Right cardiac atrium (tissue), 5 donors: ENCODE measurements around the gene MLLT10. TPM values are rescaled to one million over a fixed set of nuclear protein-coding genes. Genes with fewer than 3 reads are reported as not detected.

Experiments used
- ATAC-seq, 2 donors: fragments of 200-7000 bp; cut with Tn5 transposase; one replicate each; pipeline versions ENCODE4 v1.8.0 to v1.9.1; 2020; ENCODE audit warnings: moderate library complexity in 2 of 2, mild to moderate bottlenecking in 1 of 2
- DNase-seq, 3 donors: peaks; one replicate each; pipeline ENCODE4 v3.0.0-alpha.2; 2020
- H3K27ac ChIP-seq: one replicate; pipeline ENCODE4 v1.5.1; 2013; ENCODE audit warnings: mild to moderate bottlenecking, low read length, control low read depth, moderate library complexity
- H3K27me3 ChIP-seq: one replicate; pipeline ENCODE4 v1.6.1; 2013; ENCODE audit not compliant: control insufficient read depth, insufficient read depth
- H3K4me1 ChIP-seq: one replicate; pipeline ENCODE4 v1.6.1; 2013; ENCODE audit warnings: low read length; ENCODE audit not compliant: control insufficient read depth, insufficient read depth
- H3K4me3 ChIP-seq: one replicate; pipeline ENCODE4 v1.5.1; 2013; ENCODE audit warnings: low read length, control low read depth
- H3K9me3 ChIP-seq: one replicate; pipeline ENCODE4 v1.6.1; 2013; ENCODE audit warnings: low read length; ENCODE audit not compliant: control insufficient read depth
- WGBS: extraction: QIAGEN DNeasy Blood & Tissue Kit; methylation state at CpG from one replicate; pipeline ENCODE4 v1.1.7; 2013; 5-methylcytosine and 5-hydroxymethylcytosine counted together
- intact Hi-C, 4 donors: fragments of 100-400 bp; cut with DNase I; formaldehyde crosslinking; loops; one replicate each; pipeline versions ENCODE4 v1.11.0 to v1.14.0; 2022 to 2023
- polyA plus RNA-seq: library from polyadenylated mRNA; stranded (reverse); fragments of 200-250 nt; gene quantifications from one replicate; pipeline ENCODE4 v1.2.3, GENCODE V29; 2013
- total RNA-seq, 4 donors: library from RNA; stranded (reverse); fragmentation: NEBNext Ultra II Directional; extraction: Animal tissue kit (Norgen Biotek cat#: 25700); gene quantifications; one replicate each; pipeline ENCODE4 v1.2.1, GENCODE V29; 2021
- donor health status: healthy with polysubstance abuse.
- donor health status: DM: no; HTN: yes; CAD: no.
- donor health status: DM: no; HTN: no; CAD: no.
- donor health status: DM: no; HTN: yes; CAD: no; lungs with severe emphysema.
- donor health status: DM: yes; HTN: yes; CAD: no.

The MLLT10 gene
- total and polyA plus RNA-seq, 5 donors: 14.1 to 36.1 (median 28.5) TPM

DNA sequence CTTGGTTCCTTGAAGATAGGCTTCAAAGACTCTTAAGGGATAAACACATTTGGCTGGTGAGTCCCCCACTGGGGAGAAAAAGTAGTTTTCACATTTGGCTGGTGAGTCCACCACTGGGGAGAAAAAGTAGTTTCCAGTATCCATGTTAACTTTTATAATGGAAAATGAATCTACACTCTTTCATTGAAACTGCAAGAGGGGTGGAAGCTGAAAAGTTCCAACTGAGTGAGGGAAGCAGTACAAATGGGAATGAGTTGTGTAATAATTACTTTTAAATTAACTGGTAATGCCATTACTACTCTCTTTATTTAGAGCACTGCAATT lies 153.9 kb downstream of the MLLT10 start:
- no peaks in the 10 kb centered on the region for H3K9me3 ChIP-seq
- H3K27ac ChIP-seq: no peak overlapping the region
- no peaks in the 10 kb centered on the region for H3K4me1 ChIP-seq
- H3K4me3 ChIP-seq: no peak overlapping the region
- no peak for ATAC-seq
- no peaks in the 10 kb centered on the region for H3K27me3 ChIP-seq
- intact Hi-C loops: no loop called here
- DNase-seq: no peak

DNA sequence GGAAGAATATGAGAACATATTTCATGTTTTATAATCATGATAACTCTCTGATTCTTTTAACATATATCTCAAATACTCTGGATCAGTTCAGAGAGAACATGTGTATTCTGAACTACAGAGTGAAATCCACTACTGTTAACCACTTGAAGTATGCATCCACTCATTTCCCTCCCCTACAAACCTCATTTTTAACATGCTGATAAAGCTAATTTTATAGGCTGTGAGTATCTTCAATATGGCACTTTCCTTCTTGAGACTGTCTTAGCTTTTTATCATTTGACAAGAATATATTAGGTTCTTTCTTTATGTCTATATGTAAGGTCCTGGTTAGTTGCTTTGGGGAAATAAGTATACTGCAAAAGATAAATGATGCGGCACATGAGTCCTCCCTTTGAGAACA lies 154.8 kb downstream of the MLLT10 start:
- Histone ChIP-seq H3K27ac (no peak overlapping the region), H3K27me3 (no peaks in the 10 kb centered on the region), H3K4me3 (no peak overlapping the region), H3K4me1 (no peaks in the 10 kb centered on the region), H3K9me3 (no peaks in the 10 kb centered on the region)
- intact Hi-C loops: no loop called here
- DNase-seq (no peak), ATAC-seq (no peak)
- WGBS: 100% methylated on average over 1 of the region's 1 CpG

DNA sequence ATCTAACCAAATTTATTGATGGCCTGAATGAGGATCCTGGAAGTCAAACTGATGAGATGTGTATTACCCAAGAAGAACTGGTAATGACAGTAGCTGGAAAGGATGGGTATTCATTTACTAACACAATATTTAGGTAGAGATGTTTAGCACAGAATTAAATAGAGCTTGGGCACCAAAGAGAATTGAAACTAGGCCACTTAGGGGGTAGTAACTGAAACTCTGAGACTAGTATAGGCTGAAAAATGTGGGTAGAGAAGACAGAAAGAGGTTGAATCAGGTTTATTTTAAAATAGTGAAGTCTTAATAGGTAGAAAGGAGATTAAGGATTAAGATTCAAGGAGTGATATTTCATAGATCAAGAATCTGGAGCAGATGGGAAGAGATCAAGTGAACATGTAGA lies 155.8 kb downstream of the MLLT10 start:
- no peak overlapping the region for H3K4me3 ChIP-seq
- ATAC-seq: no peak
- intact Hi-C loops: no loop called here
- no peaks in the 10 kb centered on the region for H3K9me3 ChIP-seq
- no peak for DNase-seq
- H3K27ac ChIP-seq: no peak overlapping the region
- H3K4me1 ChIP-seq: no peaks in the 10 kb centered on the region
- H3K27me3 ChIP-seq: no peaks in the 10 kb centered on the region

DNA sequence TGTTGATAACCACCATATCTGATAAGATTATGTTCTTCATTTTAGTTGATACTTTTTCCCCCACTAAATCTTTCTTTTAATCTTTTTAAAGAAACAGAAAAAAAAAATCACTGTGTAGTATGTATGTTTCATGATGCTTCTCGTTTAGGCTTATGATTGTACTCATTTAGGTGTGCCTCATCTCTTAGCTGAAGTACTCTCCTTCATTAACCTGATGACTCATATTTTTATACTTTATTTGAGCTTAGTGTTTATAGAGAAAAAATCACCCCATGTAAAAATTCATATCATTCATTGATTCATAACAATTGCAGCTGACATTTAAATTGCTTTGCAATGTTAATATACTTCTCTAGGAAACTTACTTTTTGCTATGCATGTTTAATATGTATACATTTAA lies 158.9 kb downstream of the MLLT10 start:
- ATAC-seq (no peak), DNase-seq (no peak)
- no peaks in the 10 kb centered on the region for H3K9me3 ChIP-seq
- H3K4me1 ChIP-seq: no peaks in the 10 kb centered on the region
- intact Hi-C loops: no loop called here
- no peak overlapping the region for H3K4me3 ChIP-seq
- H3K27me3 ChIP-seq: no peaks in the 10 kb centered on the region
- no peak overlapping the region for H3K27ac ChIP-seq
- 86% methylated on average over 1 of the region's 1 CpG for WGBS

DNA sequence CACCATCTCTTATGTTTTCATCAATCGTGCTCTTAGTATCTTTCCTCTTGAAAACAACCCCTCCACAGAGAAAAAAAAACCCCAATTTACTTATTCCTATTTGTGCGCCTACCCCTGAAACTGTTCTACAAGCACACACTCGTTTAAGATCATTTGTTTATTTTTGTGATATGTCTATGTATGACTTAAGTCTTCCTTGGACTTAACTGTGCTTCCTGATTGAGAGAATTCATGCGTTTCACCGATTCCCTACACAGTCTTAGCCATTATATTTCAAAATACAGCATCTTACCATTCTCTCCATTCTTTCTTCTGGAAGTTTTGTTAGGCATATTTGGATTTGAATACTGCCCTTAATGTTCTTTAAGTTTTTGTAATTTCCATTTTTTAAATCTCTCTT lies 159.4 kb downstream of the MLLT10 start:
- WGBS: 74% methylated on average over 5 of the region's 5 CpGs
- Histone ChIP-seq H3K9me3 (no peaks in the 10 kb centered on the region), H3K27ac (no peak overlapping the region), H3K27me3 (no peaks in the 10 kb centered on the region), H3K4me1 (no peaks in the 10 kb centered on the region), H3K4me3 (no peak overlapping the region)
- DNase-seq (no peak), ATAC-seq (no peak)
- intact Hi-C loops: no loop called here

DNA sequence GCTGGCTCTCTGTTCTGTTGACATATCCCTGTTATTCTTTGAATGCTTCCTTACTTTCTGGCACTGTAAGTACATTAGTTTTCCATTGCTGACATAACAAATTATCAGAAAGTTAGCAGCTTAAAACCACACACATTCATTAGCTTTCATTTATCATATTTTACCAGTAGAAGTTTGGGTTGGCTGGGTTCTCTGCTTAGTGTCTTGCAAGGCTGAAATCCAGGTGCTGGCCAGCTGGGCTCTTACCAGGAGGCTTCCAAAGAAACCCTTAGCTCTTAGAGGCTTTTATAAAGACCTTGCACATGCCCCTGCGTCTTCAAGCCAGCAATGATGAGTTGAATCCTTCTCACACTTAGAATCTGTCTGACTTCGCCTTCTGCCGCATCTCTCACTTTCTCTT lies 160.6 kb downstream of the MLLT10 start:
- intact Hi-C loops: no loop called here
- Histone ChIP-seq H3K4me1 (no peaks in the 10 kb centered on the region), H3K27me3 (no peaks in the 10 kb centered on the region), H3K9me3 (no peaks in the 10 kb centered on the region), H3K4me3 (no peak overlapping the region), H3K27ac (no peak overlapping the region)
- WGBS: 92% methylated on average over 3 of the region's 3 CpGs
- peak in 1 of 3 donors; percentile 48 for DNase-seq
- no peak for ATAC-seq

DNA sequence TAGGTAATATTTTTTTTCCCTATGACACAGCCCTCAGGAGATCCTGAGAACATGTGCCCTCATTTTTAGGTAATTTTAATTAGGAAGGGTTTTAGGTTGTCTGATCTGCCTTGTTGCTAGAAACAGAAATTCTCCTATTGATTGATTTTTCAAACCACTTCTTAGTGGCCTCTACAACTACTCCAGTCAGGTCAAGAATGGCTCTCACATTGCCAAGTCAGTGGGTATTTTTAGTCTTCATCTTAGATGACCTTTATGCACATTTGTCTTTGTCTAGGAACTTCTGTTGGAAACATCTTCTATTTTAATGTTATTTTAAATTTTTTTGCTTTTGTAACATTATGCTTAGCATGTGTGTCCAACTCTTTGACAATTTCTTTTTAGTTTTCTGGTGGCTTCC lies 162.3 kb downstream of the MLLT10 start:
- no peak for DNase-seq
- no peak overlapping the region for H3K27ac ChIP-seq
- intact Hi-C loops: no loop called here
- no peaks in the 10 kb centered on the region for H3K9me3 ChIP-seq
- no peaks in the 10 kb centered on the region for H3K4me1 ChIP-seq
- no peak overlapping the region for H3K4me3 ChIP-seq
- H3K27me3 ChIP-seq: no peaks in the 10 kb centered on the region
- no peak for ATAC-seq

DNA sequence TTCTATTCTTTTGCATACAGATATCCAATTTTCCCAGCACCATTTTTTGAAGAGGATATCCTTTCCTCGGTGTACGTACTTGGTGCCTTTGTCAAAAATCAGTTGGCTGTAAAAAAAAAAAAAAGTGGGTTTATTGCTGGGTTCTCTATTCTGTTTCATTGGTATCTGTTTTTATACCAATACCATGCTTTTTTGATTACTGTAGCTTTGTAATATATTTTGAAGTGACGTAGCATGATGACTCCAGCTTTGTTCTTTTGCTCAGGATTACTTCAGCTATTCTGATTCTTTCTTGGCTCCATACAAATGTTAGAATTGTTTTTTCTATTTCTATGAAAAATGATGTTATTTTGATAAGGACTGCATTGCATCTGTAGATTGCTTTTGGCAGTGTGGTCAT lies 165.5 kb downstream of the MLLT10 start:
- no peak overlapping the region for H3K27ac ChIP-seq
- WGBS: 97% methylated on average over 3 of the region's 3 CpGs
- intact Hi-C loops: no loop called here
- no peaks in the 10 kb centered on the region for H3K9me3 ChIP-seq
- ATAC-seq: no peak
- H3K4me3 ChIP-seq: no peak overlapping the region
- no peak for DNase-seq
- H3K27me3 ChIP-seq: no peaks in the 10 kb centered on the region
- no peaks in the 10 kb centered on the region for H3K4me1 ChIP-seq

DNA sequence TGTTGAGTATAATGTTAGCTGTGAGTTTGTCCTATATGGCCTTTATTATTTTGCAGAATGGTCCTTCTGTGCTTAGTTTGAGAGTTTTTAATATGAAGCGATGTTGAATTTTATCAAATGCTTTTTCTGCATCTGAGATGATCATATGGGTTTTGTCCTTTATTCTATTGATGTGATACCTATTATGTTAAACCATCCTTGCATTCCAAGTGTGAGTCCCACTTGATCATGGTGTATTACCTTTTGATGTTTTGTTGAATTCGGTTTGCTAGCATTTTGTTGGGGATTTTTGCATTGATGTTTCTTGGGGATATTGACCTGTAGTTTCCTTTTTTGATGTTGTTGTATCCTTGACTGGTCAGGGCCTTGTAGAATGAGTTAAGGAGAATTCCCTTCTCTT lies 166.4 kb downstream of the MLLT10 start:
- Histone ChIP-seq H3K4me1 (no peaks in the 10 kb centered on the region), H3K27me3 (no peaks in the 10 kb centered on the region), H3K27ac (no peak overlapping the region), H3K9me3 (no peaks in the 10 kb centered on the region), H3K4me3 (no peak overlapping the region)
- intact Hi-C loops: no loop called here
- ATAC-seq: no peak
- WGBS: over 99% methylated on average over 2 of the region's 2 CpGs
- DNase-seq: no peak

DNA sequence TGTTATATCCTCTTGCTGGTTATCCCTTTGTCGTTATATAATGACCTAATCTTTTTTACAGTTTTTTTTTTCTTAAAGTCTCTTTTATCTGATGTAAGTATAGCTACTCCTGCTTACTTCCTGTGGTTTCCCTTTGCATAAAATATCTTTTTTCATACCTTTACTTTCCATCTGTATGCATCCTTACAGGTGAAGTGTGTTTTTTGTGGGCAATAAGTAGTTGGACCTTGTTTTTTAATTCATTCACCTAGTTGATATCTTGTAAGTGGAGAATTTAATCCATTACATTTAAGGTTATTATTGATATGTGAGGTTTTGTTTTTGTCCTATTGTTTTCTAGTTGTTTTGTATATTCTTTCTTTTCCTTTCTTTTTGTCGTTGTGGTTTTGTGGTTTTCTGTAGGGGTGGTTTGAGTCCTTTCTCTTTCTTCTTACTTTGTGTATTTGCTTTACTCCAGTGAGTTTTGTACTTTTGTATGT lies 168.6 kb downstream of the MLLT10 start:
- H3K4me1 ChIP-seq: no peaks in the 10 kb centered on the region
- no peaks in the 10 kb centered on the region for H3K9me3 ChIP-seq
- WGBS: 65% methylated on average over 2 of the region's 2 CpGs
- H3K27me3 ChIP-seq: no peaks in the 10 kb centered on the region
- intact Hi-C loops: no loop called here
- H3K4me3 ChIP-seq: no peak overlapping the region
- DNase-seq (no peak), ATAC-seq (no peak)
- H3K27ac ChIP-seq: no peak overlapping the region

DNA sequence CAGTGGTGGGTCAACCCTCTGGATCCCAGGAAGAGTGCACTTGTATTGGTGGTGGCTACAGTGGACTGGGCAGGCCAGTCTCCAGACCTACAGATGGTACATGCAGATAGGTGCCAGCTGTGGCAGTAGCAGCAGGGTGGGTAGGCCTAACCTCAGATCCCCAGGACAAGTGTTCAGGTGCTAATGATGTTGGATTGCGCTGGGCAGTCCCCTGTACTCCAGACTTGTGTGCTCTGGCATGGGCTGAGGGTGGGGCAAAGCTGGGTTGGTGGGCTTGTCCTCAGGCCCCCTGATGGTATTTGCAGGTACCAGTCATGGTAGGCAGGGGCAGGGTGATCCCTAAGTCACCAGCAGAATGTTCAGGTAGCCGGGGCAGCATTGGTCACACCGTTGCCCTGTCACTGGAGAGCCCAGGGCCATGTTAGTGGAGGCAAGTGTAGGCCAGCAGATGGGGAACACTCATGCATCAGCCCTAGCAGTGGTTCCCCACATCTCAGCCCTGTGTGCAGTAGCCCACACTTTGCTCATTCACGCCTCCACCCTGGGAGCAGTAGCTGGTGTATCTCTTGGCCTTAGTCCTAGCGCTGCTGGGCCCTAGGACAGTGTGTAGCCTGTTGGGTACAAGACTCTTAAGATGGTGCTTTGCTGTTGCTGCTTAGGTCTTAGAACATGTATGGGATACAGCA lies 171.3 kb downstream of the MLLT10 start:
- intact Hi-C loops: no loop called here
- no peak overlapping the region for H3K27ac ChIP-seq
- no peak for DNase-seq
- WGBS: over 99% methylated on average over 5 of the region's 5 CpGs
- no peaks in the 10 kb centered on the region for H3K27me3 ChIP-seq
- peak; percentile 22 to 37 for ATAC-seq
- H3K9me3 ChIP-seq: no peaks in the 10 kb centered on the region
- H3K4me3 ChIP-seq: no peak overlapping the region
- no peaks in the 10 kb centered on the region for H3K4me1 ChIP-seq

DNA sequence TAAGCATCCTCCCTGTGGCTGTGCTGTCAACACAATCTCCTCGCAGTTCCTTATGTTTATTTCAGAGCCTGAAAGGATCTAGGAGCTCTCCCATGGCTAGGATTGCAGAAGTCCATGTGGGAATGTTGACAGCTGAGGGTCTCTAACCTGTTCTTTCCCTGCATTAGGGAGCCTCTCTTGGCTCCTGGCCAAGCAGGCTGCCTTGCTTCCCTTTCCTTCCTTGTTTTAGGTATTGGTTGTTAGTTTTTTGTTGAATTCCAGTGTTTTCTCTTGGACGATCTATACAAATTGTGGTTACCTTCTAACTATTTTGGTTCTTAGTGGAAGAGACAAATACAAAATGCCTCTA lies 171.8 kb downstream of the MLLT10 start:
- 84% methylated on average over 2 of the region's 2 CpGs for WGBS

More for the DNA sequence above, 171.8 kb downstream of the MLLT10 start:
- H3K27me3 ChIP-seq: no peaks in the 10 kb centered on the region
- DNase-seq: peak in 1 of 3 donors; percentile 31
- intact Hi-C loops: no loop called here
- ATAC-seq: no peak
- no peaks in the 10 kb centered on the region for H3K4me1 ChIP-seq
- no peaks in the 10 kb centered on the region for H3K9me3 ChIP-seq
- no peak overlapping the region for H3K27ac ChIP-seq
- H3K4me3 ChIP-seq: no peak overlapping the region
